Heart right ventricle (tissue), 16 donors: Measurements from ENCODE around the gene F10. TPM values are rescaled to one million over a fixed set of nuclear protein-coding genes. Genes with fewer than 3 reads are reported as not detected.

Source experiments
- ATAC-seq, 8 donors: fragments of 200-7000 bp; cut with Tn5 transposase; one replicate each; pipeline ENCODE4 v1.9.1; 2020; ENCODE audit warnings: mild to moderate bottlenecking in 8 of 8, moderate library complexity in 8 of 8, moderate number of reproducible peaks in 1 of 8
- DNase-seq, 2 donors: peaks; one replicate each; pipeline ENCODE4 v3.0.0-alpha.2; 2020
- H3K27ac ChIP-seq, 10 donors: fragments of 200-600 bp; sonication (generic) in 2 of 10; one replicate each; pipeline versions ENCODE4 v1.5.0 to v1.8.0; 2020 to 2022; ENCODE audit warnings: mild to moderate bottlenecking in 3 of 10
- H3K27me3 ChIP-seq, 7 donors: fragments of 200-600 bp; one replicate each; pipeline ENCODE4 v1.8.0; 2021 to 2022; ENCODE audit warnings: mild to moderate bottlenecking in 2 of 7
- H3K36me3 ChIP-seq, 9 donors: fragments of 200-600 bp; sonication (generic) in 1 of 9; one replicate each; pipeline versions ENCODE4 v1.5.0 to v1.8.0; 2020 to 2022; ENCODE audit warnings: mild to moderate bottlenecking in 2 of 9
- H3K4me1 ChIP-seq, 9 donors: fragments of 200-600 bp; sonication (generic) in 1 of 9; one replicate each; pipeline versions ENCODE4 v1.5.0 to v1.8.0; 2020 to 2022; ENCODE audit warnings: mild to moderate bottlenecking in 4 of 9
- H3K4me3 ChIP-seq, 10 donors: fragments of 200-600 bp; sonication (generic) in 2 of 10; one replicate each; pipeline versions ENCODE4 v1.5.0 to v1.8.0; 2020 to 2022; ENCODE audit warnings: mild to moderate bottlenecking in 7 of 10, moderate library complexity in 2 of 10
- H3K9me3 ChIP-seq, 11 donors: fragments of 200-600 bp in 10 of 11; sonication (generic) in 2 of 11; one replicate each; pipeline versions ENCODE4 v1.5.0 to v1.8.0; 2013 to 2022; ENCODE audit warnings: mild to moderate bottlenecking in 2 of 11, control low read depth in 1 of 11, moderate library complexity in 1 of 11
- WGBS, 2 donors: extraction: QIAGEN DNeasy Blood & Tissue Kit; methylation state at CpG; one replicate each; pipeline ENCODE4 v1.1.7; 2013; ENCODE audit warnings: inconsistent platforms in 1 of 2; 5-methylcytosine and 5-hydroxymethylcytosine counted together
- intact Hi-C, 10 donors: fragments of 100-400 bp; cut with DNase I; formaldehyde crosslinking; loops; one replicate each; pipeline versions ENCODE4 v1.11.1 to v1.14.2; 2022
- polyA plus RNA-seq, 2 donors: library from polyadenylated mRNA; stranded (reverse); fragments of 200-250 nt; gene quantifications; one replicate each; pipeline ENCODE4 v1.2.3, GENCODE V29; 2013
- total RNA-seq, 10 donors: library from RNA; stranded (reverse); fragmentation: NEBNext Ultra II Directional in 3 of 10; extraction: Animal tissue kit (Norgen Biotek cat#: 25700) in 3 of 10; gene quantifications; one replicate each; pipeline versions ENCODE4 v1.2.1 to v1.2.4, GENCODE V29; 2021 to 2023
- TF ChIP-seq, protein P1 (sequence below), 9 donors: fragments of 200-600 bp; sonication (generic) in 2 of 9; IDR thresholded peaks; one replicate each; pipeline versions ENCODE4 v1.5.0 to v1.8.0; 2021 to 2022; ENCODE audit warnings: antibody characterized with exemption in 9 of 9, mild to moderate bottlenecking in 5 of 9, moderate library complexity in 1 of 9
- donor health status: Arrhythmogenic right ventricular cardiomyopathy.
- donor health status: ischemic (EF 13 %, LVEDD 7.1; RV severe dilation, severe dysfunction).
- donor health status: healthy with polysubstance abuse.
- donor health status: DM: no; HTN: yes; CAD: no.
- donor health status: DM: no; HTN: no; CAD: no.
- donor health status: ischemic (EF 25% LVEDD 6.9; RV normal size, moderate dysfunction).
- donor health status: ischemic (EF 25% LVEDD 5.7; RV mildly dilated, moderate dysfunction).
- donor health status: healthy.
- donor health status: DM: yes; HTN: yes; CAD: no.
- donor health status: Ischemic cardiomyopathy.
- donor health status: ischemic (EF 35%, LVEDD 5.7; RV mildly dilated, moderate dysfunction).
- donor health status: nonischemic (EF 11% LVEDD 7.7; RV severe dilation, severe dysfunction).
- donor health status: DM: yes; HTN: yes; CAD: no.
- donor health status: PGD.
- donor health status: ischemic (EF 29% LVEDD 5.4; RV normal size, mild dysfunction).
- donor health status: nonischemic (EF 23%, LVEDD 6.1; RV moderate dilation, normal function).

F10 gene
- total and polyA plus RNA-seq, 12 donors: 1.7 to 15.1 (median 6.3) TPM

- 97 to 99% methylated on average over 14 of the region's 14 CpGs for WGBS, 2 donors
- ATAC-seq (no peak), DNase-seq (no peak)
- Histone ChIP-seq H3K4me3 (no peak overlapping the region), H3K4me1 (peaks cover 0 to 33% (median 21%) of the 10 kb centered on the region in 9 donors), H3K27me3 (no peaks in the 10 kb centered on the region), H3K27ac (peak overlapping the region in 1 of 10 donors; percentile 53), H3K9me3 (no peaks in the 10 kb centered on the region), H3K36me3 (peaks cover 0 to 96% (median 59%) of the 10 kb centered on the region in 9 donors)
- intact Hi-C loops: no loop called here
- TF ChIP-seq, protein P1, sequence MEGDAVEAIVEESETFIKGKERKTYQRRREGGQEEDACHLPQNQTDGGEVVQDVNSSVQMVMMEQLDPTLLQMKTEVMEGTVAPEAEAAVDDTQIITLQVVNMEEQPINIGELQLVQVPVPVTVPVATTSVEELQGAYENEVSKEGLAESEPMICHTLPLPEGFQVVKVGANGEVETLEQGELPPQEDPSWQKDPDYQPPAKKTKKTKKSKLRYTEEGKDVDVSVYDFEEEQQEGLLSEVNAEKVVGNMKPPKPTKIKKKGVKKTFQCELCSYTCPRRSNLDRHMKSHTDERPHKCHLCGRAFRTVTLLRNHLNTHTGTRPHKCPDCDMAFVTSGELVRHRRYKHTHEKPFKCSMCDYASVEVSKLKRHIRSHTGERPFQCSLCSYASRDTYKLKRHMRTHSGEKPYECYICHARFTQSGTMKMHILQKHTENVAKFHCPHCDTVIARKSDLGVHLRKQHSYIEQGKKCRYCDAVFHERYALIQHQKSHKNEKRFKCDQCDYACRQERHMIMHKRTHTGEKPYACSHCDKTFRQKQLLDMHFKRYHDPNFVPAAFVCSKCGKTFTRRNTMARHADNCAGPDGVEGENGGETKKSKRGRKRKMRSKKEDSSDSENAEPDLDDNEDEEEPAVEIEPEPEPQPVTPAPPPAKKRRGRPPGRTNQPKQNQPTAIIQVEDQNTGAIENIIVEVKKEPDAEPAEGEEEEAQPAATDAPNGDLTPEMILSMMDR (IDR thresholded peaks at IDR 0.05): no peak
Observed at GRCh38 chr13:113176822-113177221, 54.2 kb downstream of the F10 start.

GRCh38 chr13:113178070-113178895, 55.7 kb downstream of the F10 start:
- H3K4me3 ChIP-seq: no peak overlapping the region
- 52 to 63% methylated on average over 25 of the region's 25 CpGs for WGBS, 2 donors
- peak overlapping the region in 5 of 10 donors; percentile 29 to 55 (median 37) for H3K27ac ChIP-seq
- ATAC-seq: peak in 3 of 8 donors; percentile 9 to 52 (median 20)
- DNase-seq: no peak
- H3K4me1 ChIP-seq: peaks cover 0 to 33% (median 21%) of the 10 kb centered on the region in 9 donors
- H3K27me3 ChIP-seq: no peaks in the 10 kb centered on the region
- H3K9me3 ChIP-seq: no peaks in the 10 kb centered on the region
- peaks cover 0 to 97% (median 63%) of the 10 kb centered on the region in 9 donors for H3K36me3 ChIP-seq
- intact Hi-C loops: no loop called here
- TF ChIP-seq, protein P1 (IDR thresholded peaks at IDR 0.05): no peak

DNA sequence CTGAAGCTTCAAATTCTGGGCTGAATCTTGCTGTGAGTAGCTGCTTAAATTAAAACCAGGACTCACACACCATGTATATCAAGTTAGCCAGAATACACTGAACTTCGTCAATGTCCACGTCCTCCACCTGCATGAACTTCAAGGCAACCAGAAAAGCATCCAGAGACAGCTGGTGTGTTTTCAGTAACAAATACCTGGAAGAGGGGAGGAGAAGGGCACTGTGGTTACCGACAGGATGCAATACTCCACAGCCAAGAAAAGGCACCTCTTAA, 56.2 kb downstream of the F10 start:
- TF ChIP-seq, protein P1 (IDR thresholded peaks at IDR 0.05): no peak
- Histone ChIP-seq H3K9me3 (no peaks in the 10 kb centered on the region), H3K4me3 (no peak overlapping the region), H3K36me3 (peaks cover 0 to 97% (median 69%) of the 10 kb centered on the region in 9 donors), H3K27ac (peak overlapping the region in 5 of 10 donors; percentile 29 to 55 (median 37)), H3K27me3 (no peaks in the 10 kb centered on the region), H3K4me1 (peaks cover 0 to 33% (median 21%) of the 10 kb centered on the region in 9 donors)
- ATAC-seq (peak in 1 of 8 donors; percentile 8), DNase-seq (no peak)
- intact Hi-C loops: no loop called here
- 41 to 57% methylated on average over 3 of the region's 3 CpGs for WGBS, 2 donors

DNA sequence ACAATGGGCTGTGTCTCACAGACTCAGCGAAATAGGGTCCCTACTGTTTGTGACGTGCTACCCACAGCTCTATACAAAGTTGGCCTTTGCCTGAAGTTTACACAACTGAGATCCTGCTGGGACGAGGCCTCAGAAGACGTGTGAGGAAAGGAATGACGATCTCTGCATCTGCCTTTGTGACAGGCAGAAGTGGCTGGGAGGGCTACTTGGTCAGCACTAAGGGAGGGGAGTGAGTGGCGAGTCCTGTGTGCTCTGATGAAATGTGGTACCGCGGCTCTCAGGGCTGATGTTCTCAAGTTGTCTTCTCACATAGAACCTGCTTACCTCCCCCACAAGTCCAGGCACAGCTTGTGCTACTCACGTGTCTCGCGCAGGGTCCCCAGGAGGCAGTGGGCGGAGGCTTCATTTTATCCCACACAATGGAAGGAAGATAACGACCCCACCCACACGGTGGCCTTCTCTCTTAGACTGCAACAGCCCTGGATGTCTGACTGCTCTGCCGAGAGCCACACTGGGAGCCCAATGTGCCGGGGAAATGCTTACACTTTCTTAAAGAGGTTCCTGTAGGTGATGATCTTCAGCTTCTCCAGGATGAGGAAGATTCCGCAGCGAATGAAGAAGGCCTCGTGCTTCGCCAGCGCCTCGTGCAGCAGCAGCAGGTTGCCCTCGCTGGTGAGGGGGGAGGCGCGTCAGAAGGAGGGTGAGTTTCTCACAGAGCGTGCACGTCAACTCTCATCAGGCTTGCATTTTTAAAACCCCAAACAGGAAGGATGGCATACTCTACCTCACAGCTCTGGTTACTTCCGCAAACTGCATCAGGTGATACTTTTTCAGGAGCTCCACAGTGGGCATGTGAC, 57.0 kb downstream of the F10 start:
- Histone ChIP-seq H3K4me1 (peaks cover 0 to 37% (median 21%) of the 10 kb centered on the region in 9 donors), H3K27ac (peak overlapping the region in 7 of 10 donors; percentile 20 to 55 (median 35)), H3K9me3 (no peaks in the 10 kb centered on the region), H3K27me3 (no peaks in the 10 kb centered on the region), H3K4me3 (no peak overlapping the region), H3K36me3 (peaks cover 0 to 100% (median 69%) of the 10 kb centered on the region in 9 donors)
- DNase-seq (peak in 1 of 2 donors; percentile 21), ATAC-seq (peak; percentile 38 to 81 (median 58))
- TF ChIP-seq, protein P1 (IDR thresholded peaks at IDR 0.05): no peak
- intact Hi-C loops: no loop called here
- whole genome bisulfite sequencing, 2 donors: 67 to 70% methylated on average over 28 of the region's 28 CpGs
